GM12875 (cell line): ENCODE measurements around the gene DIP2C.

Source experiments
- H3K4me3 ChIP-seq: one replicate; pipeline ENCODE4 v1.5.1; 2011; ENCODE audit warnings: low read depth, low read length, control low read depth
- TF ChIP-seq, protein P1 (sequence below): IDR thresholded peaks from 2 replicates; pipeline ENCODE4 v1.5.1; 2011; ENCODE audit warnings: low read depth, mild to moderate bottlenecking, control low read depth, inconsistent platforms, low read length, moderate library complexity, borderline replicate concordance; ENCODE audit not compliant: insufficient read depth

The DIP2C gene

DNA sequence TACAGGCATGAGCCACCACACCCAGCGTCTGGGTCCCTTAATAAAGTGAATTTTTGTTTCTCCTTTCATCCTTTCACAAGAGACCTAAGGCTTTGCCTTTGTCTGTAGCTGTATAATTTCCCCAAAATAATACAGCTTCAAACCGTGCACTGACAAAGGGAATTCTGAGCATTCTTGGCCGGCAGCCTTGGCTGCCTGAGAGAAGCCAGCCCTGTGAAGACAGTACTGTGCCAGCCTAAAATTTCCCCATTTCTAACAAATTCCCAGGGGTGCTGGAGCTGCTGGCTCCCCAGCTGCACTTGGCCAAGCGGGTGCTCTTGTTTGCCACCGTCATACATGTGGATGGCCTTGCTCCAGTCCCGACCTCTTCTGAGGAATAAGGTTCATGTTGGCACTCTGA lies 448.0 kb downstream of the DIP2C start:
- TF ChIP-seq, protein P1, sequence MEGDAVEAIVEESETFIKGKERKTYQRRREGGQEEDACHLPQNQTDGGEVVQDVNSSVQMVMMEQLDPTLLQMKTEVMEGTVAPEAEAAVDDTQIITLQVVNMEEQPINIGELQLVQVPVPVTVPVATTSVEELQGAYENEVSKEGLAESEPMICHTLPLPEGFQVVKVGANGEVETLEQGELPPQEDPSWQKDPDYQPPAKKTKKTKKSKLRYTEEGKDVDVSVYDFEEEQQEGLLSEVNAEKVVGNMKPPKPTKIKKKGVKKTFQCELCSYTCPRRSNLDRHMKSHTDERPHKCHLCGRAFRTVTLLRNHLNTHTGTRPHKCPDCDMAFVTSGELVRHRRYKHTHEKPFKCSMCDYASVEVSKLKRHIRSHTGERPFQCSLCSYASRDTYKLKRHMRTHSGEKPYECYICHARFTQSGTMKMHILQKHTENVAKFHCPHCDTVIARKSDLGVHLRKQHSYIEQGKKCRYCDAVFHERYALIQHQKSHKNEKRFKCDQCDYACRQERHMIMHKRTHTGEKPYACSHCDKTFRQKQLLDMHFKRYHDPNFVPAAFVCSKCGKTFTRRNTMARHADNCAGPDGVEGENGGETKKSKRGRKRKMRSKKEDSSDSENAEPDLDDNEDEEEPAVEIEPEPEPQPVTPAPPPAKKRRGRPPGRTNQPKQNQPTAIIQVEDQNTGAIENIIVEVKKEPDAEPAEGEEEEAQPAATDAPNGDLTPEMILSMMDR: no peak
- no peak overlapping the region for H3K4me3 ChIP-seq

DNA sequence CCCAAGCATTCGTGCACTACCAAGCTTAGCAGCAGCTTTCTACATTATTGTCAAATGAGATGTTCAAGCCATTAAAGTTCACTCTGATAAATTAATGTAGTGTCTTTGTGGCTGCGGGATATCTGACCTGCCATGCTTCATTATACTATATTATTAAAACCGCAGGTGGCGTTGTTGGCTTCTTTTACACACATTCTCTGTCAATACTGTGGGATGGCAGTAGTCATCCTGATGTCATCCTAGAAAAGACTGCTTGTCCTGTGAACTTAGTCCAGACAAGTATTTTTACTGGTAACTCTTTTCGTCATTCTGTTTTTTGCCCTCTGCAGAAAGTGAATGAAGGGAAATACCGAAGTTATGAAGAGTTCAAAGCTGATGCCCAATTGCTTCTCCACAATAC lies 450.4 kb downstream of the DIP2C start:
- H3K4me3 ChIP-seq: no peak overlapping the region
- TF ChIP-seq, protein P1: no peak

DNA sequence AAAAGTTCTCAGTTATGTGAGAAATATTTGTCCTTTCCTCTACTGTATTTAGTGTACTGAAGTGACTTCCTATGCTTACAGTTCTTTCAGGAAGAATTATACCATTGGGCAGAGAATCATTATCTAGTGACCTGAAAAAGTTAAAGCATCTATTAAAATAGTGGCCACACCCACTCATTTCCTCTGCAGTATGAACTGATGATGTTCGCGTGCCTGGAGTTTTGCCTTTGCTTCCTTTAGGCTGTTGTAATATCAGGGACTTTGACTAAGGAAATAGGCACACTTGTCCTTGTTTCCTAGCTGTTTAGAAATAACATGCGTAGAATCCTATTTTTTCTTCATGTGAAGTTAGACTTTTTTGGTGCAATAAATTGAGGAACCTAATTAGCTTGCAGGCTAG lies 453.6 kb downstream of the DIP2C start:
- TF ChIP-seq, protein P1: no peak

DNA sequence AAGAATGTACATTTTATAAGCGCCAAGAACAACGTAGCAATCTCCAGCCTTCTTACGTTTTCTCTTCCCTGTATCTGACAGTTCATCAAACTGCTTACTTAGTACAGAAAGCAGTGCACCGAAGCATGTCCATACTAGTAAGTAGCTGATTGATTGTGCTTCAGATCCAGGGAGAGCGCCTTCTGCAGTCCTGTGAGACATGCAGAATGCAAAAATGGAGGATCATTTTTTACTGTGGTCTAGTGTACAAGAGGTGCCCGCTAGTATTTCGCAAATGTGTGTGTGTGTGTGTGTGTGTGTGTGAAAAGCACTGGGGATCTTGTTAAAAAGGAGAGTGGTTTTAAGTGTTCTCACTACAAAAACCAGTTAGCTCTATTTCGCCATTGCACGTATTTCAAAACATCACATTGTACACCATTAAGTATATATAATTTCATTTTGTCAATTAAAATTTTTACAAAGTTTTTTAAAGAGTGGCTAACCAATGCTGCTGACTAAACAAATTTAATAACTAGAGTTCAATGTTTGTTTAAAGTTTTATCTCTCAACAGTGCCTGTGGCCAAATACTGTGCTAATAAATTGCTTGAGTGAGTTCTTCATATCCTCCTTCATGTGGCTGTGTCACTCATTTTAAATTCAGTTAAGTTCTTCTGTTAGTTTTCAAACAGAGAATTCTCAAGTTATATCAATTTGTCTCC lies 454.6 kb downstream of the DIP2C start:
- H3K4me3 ChIP-seq: no peak overlapping the region
- TF ChIP-seq, protein P1: no peak

More for the DNA sequence above, 453.6 kb downstream of the DIP2C start:
- H3K4me3 ChIP-seq: no peak overlapping the region

DNA sequence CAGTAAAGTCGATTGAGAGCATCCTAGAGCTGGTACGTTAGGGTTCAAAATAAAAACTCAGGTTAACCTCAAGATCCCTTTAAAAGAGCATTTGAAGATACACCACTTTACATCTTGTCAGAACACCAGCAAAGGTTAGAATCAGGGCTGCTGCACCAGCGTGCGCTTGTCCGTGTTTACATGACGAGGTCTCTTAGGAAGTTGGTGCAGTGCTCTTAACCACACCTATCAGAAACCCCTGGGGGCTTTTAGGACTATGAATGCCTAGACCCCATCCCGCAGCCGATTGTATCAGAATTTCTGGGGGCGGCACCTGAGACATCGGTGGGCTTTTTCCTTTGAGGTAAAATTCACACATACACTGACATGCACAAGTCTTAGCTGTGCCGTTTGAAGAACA lies 456.6 kb downstream of the DIP2C start:
- TF ChIP-seq, protein P1: no peak

DNA sequence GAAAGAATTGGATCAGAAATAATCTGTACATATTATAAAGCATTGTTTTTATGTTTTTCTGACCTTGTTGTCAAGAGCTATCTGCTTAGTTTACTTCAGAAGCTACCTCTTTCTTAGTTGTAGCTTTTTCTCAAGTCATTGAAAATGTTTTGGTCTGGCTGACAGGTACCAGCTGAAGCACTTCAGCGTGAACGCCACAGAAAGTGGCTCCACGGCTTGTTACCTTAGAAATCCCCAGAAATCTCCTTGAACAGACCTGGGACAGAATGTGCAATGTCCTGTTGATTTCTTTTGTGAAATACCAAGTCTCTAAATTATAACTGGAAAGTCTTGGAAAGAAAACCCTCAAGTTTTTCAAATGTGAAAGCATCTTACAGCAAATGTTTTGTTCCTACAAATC lies 457.4 kb downstream of the DIP2C start:
- TF ChIP-seq, protein P1: no peak
- no peak overlapping the region for H3K4me3 ChIP-seq

More for the DNA sequence above, 456.6 kb downstream of the DIP2C start:
- no peak overlapping the region for H3K4me3 ChIP-seq

DNA sequence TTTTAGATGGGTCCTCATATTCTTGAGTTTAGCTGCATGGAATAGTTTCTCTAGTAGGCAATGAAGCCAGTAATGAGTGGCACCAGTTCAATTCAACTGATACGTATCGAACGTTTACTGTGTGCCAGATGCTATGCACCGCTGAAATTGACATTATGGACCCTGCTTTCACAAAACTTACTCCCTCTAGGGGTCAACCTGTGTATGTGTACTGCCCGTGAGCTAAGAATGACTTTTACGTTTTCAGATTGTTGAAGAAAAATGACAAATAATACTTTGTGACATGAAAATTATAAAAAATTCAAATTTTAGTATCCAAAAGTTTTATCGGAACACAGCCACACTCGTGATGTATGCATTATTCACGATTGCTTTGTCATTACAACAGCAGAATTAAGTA lies 458.7 kb downstream of the DIP2C start:
- TF ChIP-seq, protein P1: peak; percentile 40; the same call in 1 of the 2 replicates
- no peak overlapping the region for H3K4me3 ChIP-seq
